ENCODE results near the gene CTCFL.

CTCFL gene

DNA sequence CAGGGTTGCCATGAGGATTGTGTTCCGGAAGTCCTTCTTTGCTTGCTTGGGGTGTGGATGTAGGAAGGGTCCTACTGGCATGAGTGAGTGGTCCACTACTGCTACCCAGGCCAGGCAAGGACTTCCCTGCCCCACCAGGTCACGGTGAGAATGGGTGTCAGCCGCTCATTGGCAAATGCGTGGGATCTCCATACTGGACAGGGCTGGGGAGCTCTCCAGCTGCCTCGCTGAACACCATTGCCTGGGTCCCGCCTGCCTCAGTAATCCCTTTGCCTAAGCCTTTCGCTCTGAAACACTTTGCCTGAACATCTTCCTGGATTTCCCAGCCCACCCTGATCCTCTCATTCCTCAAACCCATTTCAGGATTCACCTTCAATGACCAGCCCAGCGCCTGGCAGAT, 59.5 kb downstream of the CTCFL start:
- no peak overlapping the region for H3K4me3 ChIP-seq (ENCODE audit: insufficient read depth, low read depth, low read length)
- no peaks in the 10 kb centered on the region for H3K36me3 ChIP-seq (ENCODE audit: control insufficient read depth, insufficient read depth, low read length)
- 94 to 96% methylated on average over 8 of the region's 8 CpGs for WGBS, 2 experiments
- no peak overlapping the region for H3K27ac ChIP-seq (ENCODE audit: insufficient read depth, low read depth, low read length, poor library complexity, severe bottlenecking)
- peaks cover 17% of the 10 kb centered on the region for H3K4me1 ChIP-seq (ENCODE audit: control insufficient read depth, insufficient read depth, low read length)
- H3K27me3 ChIP-seq (ENCODE audit: control insufficient read depth, insufficient read depth, low read length, poor library complexity, severe bottlenecking) = no peaks in the 10 kb centered on the region
- H3K9me3 ChIP-seq (ENCODE audit: control insufficient read depth, low read length) = no peaks in the 10 kb centered on the region

DNA sequence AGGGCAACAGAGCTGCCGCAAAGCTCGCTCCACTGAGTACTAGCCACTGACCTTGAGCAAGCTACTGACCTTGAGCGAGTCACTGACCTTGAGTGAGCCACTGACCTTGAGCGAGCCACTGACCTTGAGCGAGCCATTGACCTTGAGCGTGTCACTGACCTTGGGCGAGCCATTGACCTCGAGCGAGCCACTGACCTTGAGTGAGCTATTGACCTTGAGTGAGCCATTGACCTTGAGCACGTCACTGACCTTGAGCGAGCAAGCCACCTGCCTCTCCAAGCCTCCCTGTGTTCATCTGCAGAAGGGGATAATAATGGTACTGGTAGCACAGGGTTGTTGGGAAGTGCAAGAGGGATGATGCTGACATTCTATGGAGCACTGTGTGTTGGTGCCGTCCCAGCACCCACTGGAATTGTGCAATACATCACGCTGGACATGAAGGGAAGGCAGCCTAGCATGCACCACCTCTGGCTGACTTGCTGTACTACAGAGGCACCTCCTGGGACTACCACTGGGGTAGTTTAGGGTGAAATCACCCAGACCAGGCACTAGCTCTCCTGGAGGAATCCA, 60.2 kb downstream of the CTCFL start:
- Histone ChIP-seq H3K4me3 (ENCODE audit: insufficient read depth, low read depth, low read length) (no peak overlapping the region), H3K36me3 (ENCODE audit: control insufficient read depth, insufficient read depth, low read length) (no peaks in the 10 kb centered on the region), H3K4me1 (ENCODE audit: control insufficient read depth, insufficient read depth, low read length) (peaks cover 15% of the 10 kb centered on the region), H3K9me3 (ENCODE audit: control insufficient read depth, low read length) (no peaks in the 10 kb centered on the region), H3K27me3 (ENCODE audit: control insufficient read depth, insufficient read depth, low read length, poor library complexity, severe bottlenecking) (no peaks in the 10 kb centered on the region), H3K27ac (ENCODE audit: insufficient read depth, low read depth, low read length, poor library complexity, severe bottlenecking) (no peak overlapping the region)
- 88% methylated on average over 13 of the region's 13 CpGs for WGBS, 2 experiments

DNA sequence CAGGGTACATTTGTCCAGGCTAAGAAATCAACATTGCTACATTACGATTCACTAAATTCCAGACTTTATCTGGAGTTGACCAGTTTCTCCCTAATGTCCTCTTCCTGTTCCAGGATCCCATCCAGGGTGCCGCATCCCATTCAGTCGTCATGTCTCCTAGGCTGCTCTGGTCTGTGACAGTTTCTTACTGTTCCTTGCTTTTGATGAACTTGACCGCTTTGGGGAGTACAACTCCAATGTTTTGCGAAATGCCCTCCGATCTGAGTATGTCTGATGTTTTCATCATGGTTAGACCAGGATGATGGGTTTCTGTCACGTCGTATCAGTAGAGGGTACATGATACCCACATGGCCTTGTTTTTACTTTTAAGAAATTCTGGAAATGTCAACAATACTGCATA, 62.2 kb downstream of the CTCFL start:
- no peak overlapping the region for H3K27ac ChIP-seq (ENCODE audit: insufficient read depth, low read depth, low read length, poor library complexity, severe bottlenecking)
- H3K4me1 ChIP-seq (ENCODE audit: control insufficient read depth, insufficient read depth, low read length) = peaks cover 9% of the 10 kb centered on the region
- 94 to 95% methylated on average over 8 of the region's 8 CpGs for WGBS, 2 experiments
- no peaks in the 10 kb centered on the region for H3K36me3 ChIP-seq (ENCODE audit: control insufficient read depth, insufficient read depth, low read length)
- no peaks in the 10 kb centered on the region for H3K27me3 ChIP-seq (ENCODE audit: control insufficient read depth, insufficient read depth, low read length, poor library complexity, severe bottlenecking)
- no peak overlapping the region for H3K4me3 ChIP-seq (ENCODE audit: insufficient read depth, low read depth, low read length)
- no peaks in the 10 kb centered on the region for H3K9me3 ChIP-seq (ENCODE audit: control insufficient read depth, low read length)

DNA sequence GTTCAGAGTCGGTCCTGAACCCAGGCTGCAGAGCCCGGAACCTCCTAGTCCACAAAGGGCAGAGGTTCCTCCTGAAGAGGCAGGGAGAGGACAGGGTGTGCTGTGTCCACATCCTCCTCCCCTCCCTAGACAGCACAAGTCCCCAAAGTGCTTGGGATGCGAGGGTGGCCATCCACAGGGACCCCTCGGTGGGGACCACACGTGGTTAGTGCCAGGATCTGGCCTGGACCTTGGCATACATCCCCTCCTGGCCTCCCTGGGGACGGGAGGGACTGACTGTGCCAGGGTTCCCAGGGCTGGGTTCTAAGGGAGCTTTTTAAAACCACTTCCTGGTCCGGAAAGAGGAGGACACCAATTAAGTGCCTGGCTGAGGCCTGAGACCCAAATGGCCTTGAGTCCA, 63.2 kb downstream of the CTCFL start:
- Histone ChIP-seq H3K27me3 (ENCODE audit: control insufficient read depth, insufficient read depth, low read length, poor library complexity, severe bottlenecking) (no peaks in the 10 kb centered on the region), H3K4me1 (ENCODE audit: control insufficient read depth, insufficient read depth, low read length) (peaks cover 9% of the 10 kb centered on the region), H3K36me3 (ENCODE audit: control insufficient read depth, insufficient read depth, low read length) (no peaks in the 10 kb centered on the region), H3K4me3 (ENCODE audit: insufficient read depth, low read depth, low read length) (no peak overlapping the region), H3K9me3 (ENCODE audit: control insufficient read depth, low read length) (no peaks in the 10 kb centered on the region), H3K27ac (ENCODE audit: insufficient read depth, low read depth, low read length, poor library complexity, severe bottlenecking) (no peak overlapping the region)
- 93 to 97% methylated on average over 7 of the region's 7 CpGs for WGBS, 2 experiments

DNA sequence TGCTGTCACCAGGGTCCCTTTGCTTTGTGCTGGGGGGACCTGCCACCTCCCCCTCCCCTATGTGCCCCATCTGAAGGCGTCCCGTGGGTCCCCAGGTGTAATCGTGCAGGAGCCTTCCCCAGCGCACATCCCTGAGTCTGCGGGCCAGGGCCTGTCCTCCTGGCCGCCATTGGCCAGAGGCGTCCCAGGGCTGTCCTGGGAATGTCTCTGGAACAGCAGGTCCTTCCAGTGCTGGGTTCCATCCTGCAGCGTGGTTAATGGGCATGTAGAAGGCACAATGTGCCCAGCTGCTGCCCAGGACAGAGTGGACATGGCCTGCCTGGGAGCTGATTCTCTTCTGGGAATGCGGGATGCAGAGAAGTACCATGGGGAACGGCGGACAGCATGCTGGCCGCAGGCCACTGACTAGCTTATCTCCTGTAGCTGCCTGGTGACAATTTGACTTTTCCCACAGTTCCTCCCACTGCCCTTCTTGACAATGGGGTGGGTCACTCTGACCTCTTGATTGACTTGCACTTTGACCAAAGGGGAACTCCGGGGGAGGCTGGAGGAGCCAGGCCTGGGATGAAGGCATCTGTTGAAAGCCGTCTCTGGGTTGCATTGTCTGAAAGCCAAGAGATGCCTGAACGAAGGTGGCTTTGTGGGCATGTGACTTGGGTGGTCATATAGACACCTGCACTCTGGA, 64.0 kb downstream of the CTCFL start:
- no peaks in the 10 kb centered on the region for H3K27me3 ChIP-seq (ENCODE audit: control insufficient read depth, insufficient read depth, low read length, poor library complexity, severe bottlenecking)
- peaks cover 9% of the 10 kb centered on the region for H3K4me1 ChIP-seq (ENCODE audit: control insufficient read depth, insufficient read depth, low read length)
- H3K9me3 ChIP-seq (ENCODE audit: control insufficient read depth, low read length) = no peaks in the 10 kb centered on the region
- no peak overlapping the region for H3K4me3 ChIP-seq (ENCODE audit: insufficient read depth, low read depth, low read length)
- WGBS, 2 experiments = 91 to 92% methylated on average over 15 of the region's 15 CpGs
- H3K36me3 ChIP-seq (ENCODE audit: control insufficient read depth, insufficient read depth, low read length) = no peaks in the 10 kb centered on the region
- no peak overlapping the region for H3K27ac ChIP-seq (ENCODE audit: insufficient read depth, low read depth, low read length, poor library complexity, severe bottlenecking)

DNA sequence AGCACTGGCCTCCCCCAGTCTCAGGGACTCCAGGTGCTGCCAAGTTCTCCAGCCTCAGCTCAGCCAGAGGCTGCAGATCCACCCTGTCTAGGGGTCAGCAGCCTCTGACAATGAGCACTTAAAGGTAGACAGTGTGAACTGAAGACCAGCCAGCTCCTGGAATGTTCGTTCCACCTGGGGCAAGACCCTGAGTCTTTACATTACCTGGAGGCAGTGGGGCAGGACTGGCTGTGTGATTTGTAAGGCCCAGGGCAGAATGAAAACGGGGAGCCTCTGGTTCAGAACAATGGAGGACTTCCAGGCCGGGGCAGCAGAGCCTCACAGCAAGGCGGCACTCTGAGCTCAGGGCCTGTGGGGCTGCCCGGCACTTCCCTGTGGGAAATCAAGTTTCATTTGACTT, 65.0 kb downstream of the CTCFL start:
- Histone ChIP-seq H3K9me3 (ENCODE audit: control insufficient read depth, low read length) (no peaks in the 10 kb centered on the region), H3K27ac (ENCODE audit: insufficient read depth, low read depth, low read length, poor library complexity, severe bottlenecking) (no peak overlapping the region), H3K4me3 (ENCODE audit: insufficient read depth, low read depth, low read length) (no peak overlapping the region), H3K36me3 (ENCODE audit: control insufficient read depth, insufficient read depth, low read length) (no peaks in the 10 kb centered on the region), H3K27me3 (ENCODE audit: control insufficient read depth, insufficient read depth, low read length, poor library complexity, severe bottlenecking) (no peaks in the 10 kb centered on the region), H3K4me1 (ENCODE audit: control insufficient read depth, insufficient read depth, low read length) (peaks cover 9% of the 10 kb centered on the region)
- WGBS, 2 experiments = 64% methylated on average over 5 of the region's 5 CpGs

DNA sequence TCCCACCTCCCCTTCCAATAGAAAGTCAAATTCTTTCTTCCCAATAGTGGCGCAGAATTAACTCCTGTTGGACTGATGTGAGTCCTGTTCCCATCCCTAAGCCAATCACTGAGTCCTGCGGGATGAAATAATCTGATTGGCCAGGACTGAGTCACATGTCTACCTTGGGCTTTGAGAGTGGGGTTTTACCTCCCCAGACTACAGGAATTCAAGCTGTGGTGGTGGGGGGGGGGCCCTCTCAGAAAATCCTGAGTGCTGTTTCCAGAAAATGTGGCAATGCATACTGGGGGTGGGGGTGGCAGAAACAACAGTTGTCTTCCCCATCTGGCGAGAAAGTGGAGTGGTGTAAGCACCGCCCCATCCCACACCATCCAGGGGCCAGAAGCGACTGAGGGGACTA, 65.7 kb downstream of the CTCFL start:
- Histone ChIP-seq H3K27ac (ENCODE audit: insufficient read depth, low read depth, low read length, poor library complexity, severe bottlenecking) (no peak overlapping the region), H3K36me3 (ENCODE audit: control insufficient read depth, insufficient read depth, low read length) (no peaks in the 10 kb centered on the region), H3K4me1 (ENCODE audit: control insufficient read depth, insufficient read depth, low read length) (peaks cover 9% of the 10 kb centered on the region), H3K27me3 (ENCODE audit: control insufficient read depth, insufficient read depth, low read length, poor library complexity, severe bottlenecking) (no peaks in the 10 kb centered on the region), H3K9me3 (ENCODE audit: control insufficient read depth, low read length) (no peaks in the 10 kb centered on the region), H3K4me3 (ENCODE audit: insufficient read depth, low read depth, low read length) (no peak overlapping the region)
- 90 to 93% methylated on average over 3 to 5 of the region's 5 CpGs for WGBS, 2 experiments

DNA sequence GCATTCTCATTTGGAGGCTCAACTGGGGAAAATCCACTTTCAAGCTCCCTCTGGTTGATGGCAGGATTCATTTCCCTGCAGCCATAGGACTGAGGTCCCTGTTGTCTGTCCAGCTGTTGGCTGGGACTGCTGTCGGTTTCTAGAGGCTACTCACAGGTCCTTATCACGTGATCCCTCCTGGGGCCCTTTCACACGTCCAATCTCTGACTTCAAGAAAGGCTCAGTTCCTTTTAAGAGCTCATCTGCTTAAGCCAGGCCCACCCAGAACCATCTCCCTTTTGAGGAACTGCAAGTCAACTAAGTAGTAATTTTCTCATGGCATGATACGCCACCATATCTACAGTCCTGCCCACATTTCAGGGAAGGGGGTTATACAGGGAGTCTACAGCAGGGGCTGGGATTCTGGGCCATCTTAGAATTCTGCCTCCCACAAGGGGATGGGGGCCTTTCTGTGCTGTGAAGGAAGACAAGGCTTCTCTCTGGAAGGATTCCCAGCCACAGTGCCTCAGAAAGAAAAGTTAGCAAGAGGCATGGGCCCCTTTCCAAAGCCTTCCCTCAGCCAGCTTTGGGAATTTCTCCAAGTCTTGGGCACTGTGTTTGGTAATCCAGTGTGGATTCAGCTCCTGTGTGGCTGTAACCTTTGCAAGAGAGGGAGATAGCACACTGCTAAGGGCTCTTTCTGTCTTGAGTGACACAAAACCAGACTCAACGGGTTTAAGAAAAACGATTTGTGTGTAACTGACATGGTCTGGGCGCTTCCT, 66.4 kb downstream of the CTCFL start:
- no peaks in the 10 kb centered on the region for H3K27me3 ChIP-seq (ENCODE audit: control insufficient read depth, insufficient read depth, low read length, poor library complexity, severe bottlenecking)
- no peak overlapping the region for H3K27ac ChIP-seq (ENCODE audit: insufficient read depth, low read depth, low read length, poor library complexity, severe bottlenecking)
- no peaks in the 10 kb centered on the region for H3K9me3 ChIP-seq (ENCODE audit: control insufficient read depth, low read length)
- H3K36me3 ChIP-seq (ENCODE audit: control insufficient read depth, insufficient read depth, low read length) = no peaks in the 10 kb centered on the region
- WGBS, 2 experiments = 90 to 92% methylated on average over 7 of the region's 7 CpGs
- no peak overlapping the region for H3K4me3 ChIP-seq (ENCODE audit: insufficient read depth, low read depth, low read length)
- H3K4me1 ChIP-seq (ENCODE audit: control insufficient read depth, insufficient read depth, low read length) = peaks cover 6% of the 10 kb centered on the region

DNA sequence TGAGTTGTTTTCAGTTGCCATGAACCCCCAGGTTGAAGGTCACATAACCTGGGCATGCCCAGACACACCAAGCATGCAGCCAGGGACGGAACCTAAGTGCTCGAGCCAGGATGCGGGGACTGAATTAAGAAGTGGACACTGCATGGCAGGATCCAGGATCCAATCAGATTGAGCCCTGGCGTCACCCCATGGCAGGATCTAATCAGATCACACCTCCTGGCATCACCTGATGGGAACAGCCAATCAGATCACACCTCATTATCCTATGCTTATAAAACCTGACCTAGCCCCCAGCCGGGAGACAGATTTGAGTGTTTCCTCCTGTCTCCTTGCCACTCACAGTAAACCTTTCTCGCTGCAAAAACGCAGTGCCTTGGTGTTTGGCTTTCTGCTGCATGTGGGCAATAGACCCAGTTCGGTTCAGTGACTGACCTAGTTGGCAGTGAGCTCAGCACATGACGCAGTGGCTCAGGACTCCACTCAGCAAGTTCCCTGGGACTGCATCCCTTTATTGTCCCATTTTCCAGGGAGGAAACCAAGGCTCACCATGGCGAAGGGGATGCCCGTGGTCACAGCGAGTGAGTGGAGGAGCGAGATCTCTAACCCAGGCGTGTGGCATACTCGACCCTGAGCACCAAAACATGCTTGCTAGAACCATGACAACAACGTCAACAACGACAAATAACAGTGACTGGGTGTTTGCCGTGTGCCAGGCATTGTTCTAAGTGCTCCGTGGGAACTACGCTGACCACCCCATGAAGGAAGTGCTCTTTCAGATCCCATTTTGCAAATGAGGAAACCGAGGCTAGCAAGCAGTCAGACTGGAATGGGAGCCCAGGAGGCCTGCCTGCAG, 67.5 kb downstream of the CTCFL start:
- Histone ChIP-seq H3K27me3 (ENCODE audit: control insufficient read depth, insufficient read depth, low read length, poor library complexity, severe bottlenecking) (no peaks in the 10 kb centered on the region), H3K27ac (ENCODE audit: insufficient read depth, low read depth, low read length, poor library complexity, severe bottlenecking) (no peak overlapping the region), H3K9me3 (ENCODE audit: control insufficient read depth, low read length) (no peaks in the 10 kb centered on the region), H3K36me3 (ENCODE audit: control insufficient read depth, insufficient read depth, low read length) (no peaks in the 10 kb centered on the region), H3K4me1 (ENCODE audit: control insufficient read depth, insufficient read depth, low read length) (peaks cover 6% of the 10 kb centered on the region), H3K4me3 (ENCODE audit: insufficient read depth, low read depth, low read length) (no peak overlapping the region)
- 95% methylated on average over 21 of the region's 21 CpGs for WGBS, 2 experiments

DNA sequence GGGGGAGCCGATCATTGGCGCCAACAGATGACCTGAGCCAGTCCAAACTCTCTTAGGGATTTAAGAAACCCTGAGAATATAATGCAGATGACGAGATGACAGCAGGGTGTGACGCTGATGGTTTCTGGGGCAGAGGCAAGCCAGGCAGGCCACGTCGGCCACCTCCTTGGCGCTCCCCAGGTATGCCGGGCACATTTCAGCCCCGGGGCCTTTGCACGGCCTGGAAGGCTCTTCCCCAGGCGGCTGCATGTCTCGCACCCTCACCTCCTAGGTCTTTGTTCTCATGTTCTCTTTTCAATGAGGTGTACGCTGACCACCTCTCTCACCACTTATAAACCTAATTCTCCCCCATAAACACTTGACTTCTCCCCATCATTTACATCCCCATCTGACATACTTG, 68.8 kb downstream of the CTCFL start:
- H3K27ac ChIP-seq (ENCODE audit: insufficient read depth, low read depth, low read length, poor library complexity, severe bottlenecking) = no peak overlapping the region
- H3K4me1 ChIP-seq (ENCODE audit: control insufficient read depth, insufficient read depth, low read length) = peaks cover 6% of the 10 kb centered on the region
- H3K4me3 ChIP-seq (ENCODE audit: insufficient read depth, low read depth, low read length) = no peak overlapping the region
- H3K27me3 ChIP-seq (ENCODE audit: control insufficient read depth, insufficient read depth, low read length, poor library complexity, severe bottlenecking) = no peaks in the 10 kb centered on the region
- WGBS, 2 experiments = 94 to 95% methylated on average over 13 of the region's 13 CpGs
- no peaks in the 10 kb centered on the region for H3K9me3 ChIP-seq (ENCODE audit: control insufficient read depth, low read length)
- no peaks in the 10 kb centered on the region for H3K36me3 ChIP-seq (ENCODE audit: control insufficient read depth, insufficient read depth, low read length)

All from ectodermal cell (in vitro differentiated cells).